T-helper 2 cell treated with Interferon-gamma antibody and Interleukin-4, amounts not matched to agents 100 ng/mL and 5 ng/mL, for 36 hours (primary cell): Measurements from ENCODE around the gene ANKRD33B. TPM values are rescaled to one million over a fixed set of nuclear protein-coding genes. Genes with fewer than 3 reads are reported as not detected.
"Not testable (repeated sequence)": the region's sequence is repeated elsewhere in the genome, so short reads cannot be mapped to it uniquely, and the experiment has no call there.

Source experiments
- intact Hi-C: fragments of 100-400 bp; cut with micrococcal nuclease; formaldehyde crosslinking; loops from one replicate; pipeline ENCODE4 v1.15.1; 2023
- total RNA-seq: library from RNA; stranded (reverse); gene quantifications from 2 replicates; pipeline ENCODE4 v1.2.3, GENCODE V29; 2022

The ANKRD33B gene
- total RNA-seq = 5.7 TPM in 2 replicates

DNA sequence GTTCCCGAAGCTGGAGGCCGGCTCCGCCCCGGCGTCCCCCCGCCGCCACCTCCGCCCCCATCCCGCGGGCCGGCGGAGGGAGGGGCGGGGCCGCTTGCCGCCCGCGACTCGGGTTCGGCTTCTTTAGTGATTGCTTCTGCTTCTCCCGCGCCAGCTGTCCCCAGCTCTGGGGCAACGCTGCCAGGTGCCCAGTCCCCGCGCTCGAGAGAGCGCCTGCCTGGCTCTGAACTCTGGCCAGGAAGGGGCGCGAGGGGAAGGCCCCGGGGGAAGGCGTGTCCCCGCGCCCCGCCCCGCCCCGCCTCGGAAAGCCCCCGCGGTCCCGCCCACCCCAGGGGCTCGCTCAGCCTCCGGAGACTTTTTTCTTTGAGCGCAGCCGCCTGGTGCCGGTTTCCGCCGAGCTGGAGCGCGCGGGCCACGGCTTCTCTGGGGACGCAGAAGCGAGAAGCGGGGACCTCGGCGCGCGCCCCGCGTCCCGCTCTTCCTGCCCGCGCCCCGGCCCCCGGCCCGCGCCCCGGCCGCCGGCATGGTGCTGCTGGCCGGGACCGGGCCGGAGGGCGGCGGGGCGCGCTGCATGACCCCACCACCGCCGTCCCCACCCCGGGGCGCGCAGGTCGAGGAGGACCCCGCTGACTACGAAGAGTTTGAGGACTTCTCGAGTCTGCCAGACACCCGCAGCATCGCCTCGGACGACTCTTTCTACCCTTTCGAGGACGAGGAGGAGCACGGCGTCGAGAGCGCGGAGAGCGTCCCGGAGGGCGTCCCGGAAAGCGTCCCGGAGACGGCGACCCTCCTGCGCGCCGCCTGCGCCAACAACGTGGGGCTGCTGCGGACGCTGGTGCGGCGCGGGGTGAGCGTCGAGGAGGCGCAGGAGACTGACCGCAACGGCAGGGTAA is at the start of gene ANKRD33B:
TSS of gene ANKRD33B (plus strand) at position 126 of the 893 bp plus-strand sequence. CDS start at position 524, 398 bp downstream.
- intact Hi-C loops = loop anchor here (1.0 to 5.0 kb wide), 5 partner anchors 33 to 210 kb away; partner anchors contain the start of genes DAP and ROPN1L

DNA sequence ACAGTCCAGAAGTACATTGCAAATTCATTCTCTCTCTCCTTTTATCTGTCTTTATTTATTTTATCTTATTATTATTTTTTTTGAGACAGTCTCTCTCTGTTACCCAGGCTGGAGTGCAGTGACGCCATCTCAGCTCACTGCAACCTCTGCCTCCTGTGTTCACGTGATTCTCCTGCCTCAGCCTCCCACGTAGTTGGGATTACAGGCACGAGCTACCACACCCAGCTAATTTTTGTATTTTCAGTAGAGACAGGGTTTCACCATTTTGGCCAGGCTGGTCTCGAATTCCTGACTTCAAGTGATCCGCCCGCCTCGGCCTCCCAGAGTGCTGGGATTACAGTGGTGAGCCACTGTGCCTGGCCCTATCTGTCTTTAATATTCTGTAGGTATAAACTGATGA is 49.3 kb upstream of the ANKRD33B start:
- intact Hi-C loops = not testable (repeated sequence)

DNA sequence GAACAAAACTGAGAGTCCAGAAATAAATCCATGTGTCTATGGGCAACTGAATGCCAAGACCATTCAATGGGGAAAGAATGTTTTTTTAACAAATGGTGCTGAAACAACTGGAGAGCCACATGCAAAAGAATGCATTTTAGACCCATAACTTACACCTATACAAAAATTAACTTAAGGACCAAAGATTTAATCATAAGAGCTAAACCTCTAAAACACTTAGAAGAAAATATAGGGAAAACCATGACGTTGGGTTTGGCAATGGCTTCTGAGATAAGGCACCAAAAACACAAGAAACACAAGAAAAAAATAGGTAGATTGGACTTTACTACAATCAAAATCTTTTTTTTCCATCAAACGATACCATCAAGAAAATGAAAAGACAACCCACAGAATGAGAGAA is 48.4 kb upstream of the ANKRD33B start:
- intact Hi-C loops = no loop called here

DNA sequence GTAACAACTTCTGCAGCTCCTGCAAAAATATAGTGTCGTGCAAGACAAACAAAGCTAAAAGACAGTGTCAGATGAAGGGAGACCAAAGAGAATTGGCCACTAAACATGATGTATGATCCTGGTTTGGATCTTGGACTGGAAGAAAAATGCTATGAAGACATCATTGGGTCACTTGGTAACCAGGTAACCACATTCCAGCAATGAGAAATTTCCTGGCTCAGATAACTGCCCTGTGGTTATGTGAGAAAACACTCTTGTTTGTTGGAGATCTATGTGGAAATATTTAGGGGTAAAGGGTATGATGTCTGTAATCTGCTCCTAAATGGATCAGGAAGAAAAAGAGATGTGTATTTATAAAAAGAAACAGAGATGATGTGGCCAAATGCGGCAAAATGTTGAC is 45.5 kb upstream of the ANKRD33B start:
- intact Hi-C loops = no loop called here

DNA sequence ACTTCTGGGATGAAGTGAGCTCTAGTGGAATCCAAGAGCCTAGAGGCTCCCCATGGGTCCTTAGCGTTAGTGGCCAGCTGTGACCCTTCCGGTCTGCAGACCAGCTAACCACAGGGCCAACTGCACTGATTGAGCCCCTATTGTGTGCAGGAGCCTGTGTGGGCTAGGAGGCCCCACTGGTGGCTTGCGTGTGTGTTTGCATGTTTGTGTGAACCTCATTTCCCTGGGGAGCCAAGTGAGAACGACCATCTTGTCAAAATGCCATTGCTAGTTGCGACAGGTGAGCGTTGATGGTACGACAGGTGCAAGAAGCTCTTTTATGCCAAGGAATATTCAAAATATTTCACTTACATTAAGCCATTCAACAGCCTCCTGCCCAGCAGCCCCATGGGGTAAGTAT is 44.1 kb upstream of the ANKRD33B start:
- intact Hi-C loops = no loop called here

DNA sequence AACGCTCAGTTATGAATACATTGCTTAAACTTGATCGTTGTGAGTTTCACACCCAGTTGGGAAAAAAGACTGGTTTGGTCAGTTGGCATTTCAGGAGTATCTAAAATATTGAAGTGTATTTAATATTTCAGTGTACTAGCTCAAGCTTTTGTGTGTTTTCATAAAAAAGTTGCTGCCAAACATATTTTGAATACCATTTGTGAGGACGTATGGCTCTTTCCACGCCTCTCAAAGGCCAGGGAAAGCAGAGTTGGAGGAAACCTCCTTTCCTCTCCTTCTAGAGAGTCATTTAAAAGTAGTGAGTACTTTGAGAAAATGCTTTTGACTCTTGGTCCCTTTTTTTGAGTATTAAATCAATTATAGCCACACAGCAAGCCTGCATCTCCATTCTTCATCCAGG is 43.2 kb upstream of the ANKRD33B start:
- intact Hi-C loops = no loop called here

DNA sequence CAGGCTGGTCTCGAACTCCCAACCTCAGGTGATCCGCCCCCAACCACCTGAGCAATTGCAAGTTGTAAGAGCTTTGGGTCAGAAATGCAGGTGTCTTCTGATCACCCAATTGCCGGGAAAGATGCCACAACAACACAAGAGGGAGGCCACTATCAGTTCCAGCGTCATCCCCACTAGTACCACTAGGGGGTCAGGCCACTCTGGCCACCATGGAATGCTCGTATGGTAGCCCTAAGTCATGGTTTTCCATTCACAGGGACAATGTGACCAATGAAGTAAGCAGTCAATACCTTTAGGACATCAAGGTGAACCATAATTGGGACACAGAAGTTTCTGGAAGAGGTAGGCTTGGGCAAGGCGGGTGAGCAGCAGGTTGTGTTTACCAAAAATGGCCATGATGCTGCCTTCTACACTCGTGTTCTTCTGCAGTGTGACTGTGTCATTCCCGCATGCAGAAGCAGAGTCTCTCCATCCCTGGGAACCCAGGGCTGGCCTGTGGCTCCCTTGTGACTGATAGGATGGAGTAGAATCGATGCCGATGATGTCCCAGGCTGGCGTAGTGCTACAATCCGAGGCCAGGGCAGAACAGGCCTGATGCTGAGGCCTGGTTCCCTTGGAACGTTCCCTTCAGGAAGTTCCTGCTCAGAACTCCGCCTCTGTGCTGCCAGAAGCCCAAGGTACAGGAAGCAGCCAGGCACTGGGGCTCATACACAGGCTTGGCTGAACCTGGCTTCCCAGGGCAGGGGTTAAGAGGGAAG is 42.2 kb upstream of the ANKRD33B start:
- intact Hi-C loops = no loop called here

DNA sequence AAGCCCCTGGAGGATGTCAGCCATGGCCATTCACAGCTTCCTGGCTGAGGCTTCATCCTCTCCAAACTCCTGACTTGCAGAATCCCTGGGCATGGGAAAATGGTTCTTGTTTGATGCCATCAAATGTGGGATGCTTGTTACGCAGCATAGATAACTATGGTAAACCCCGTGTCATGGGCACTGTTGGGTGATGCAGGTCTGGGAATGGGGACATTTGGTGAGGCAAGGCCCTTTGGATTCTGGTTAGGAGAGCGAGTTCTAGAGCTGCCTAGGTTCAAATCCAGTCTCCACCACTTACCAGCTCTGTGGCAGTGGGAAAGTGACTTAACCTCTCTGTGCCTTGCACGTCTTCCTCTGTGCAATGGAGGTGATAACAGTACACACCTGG is 41.7 kb upstream of the ANKRD33B start:
- intact Hi-C loops = no loop called here

DNA sequence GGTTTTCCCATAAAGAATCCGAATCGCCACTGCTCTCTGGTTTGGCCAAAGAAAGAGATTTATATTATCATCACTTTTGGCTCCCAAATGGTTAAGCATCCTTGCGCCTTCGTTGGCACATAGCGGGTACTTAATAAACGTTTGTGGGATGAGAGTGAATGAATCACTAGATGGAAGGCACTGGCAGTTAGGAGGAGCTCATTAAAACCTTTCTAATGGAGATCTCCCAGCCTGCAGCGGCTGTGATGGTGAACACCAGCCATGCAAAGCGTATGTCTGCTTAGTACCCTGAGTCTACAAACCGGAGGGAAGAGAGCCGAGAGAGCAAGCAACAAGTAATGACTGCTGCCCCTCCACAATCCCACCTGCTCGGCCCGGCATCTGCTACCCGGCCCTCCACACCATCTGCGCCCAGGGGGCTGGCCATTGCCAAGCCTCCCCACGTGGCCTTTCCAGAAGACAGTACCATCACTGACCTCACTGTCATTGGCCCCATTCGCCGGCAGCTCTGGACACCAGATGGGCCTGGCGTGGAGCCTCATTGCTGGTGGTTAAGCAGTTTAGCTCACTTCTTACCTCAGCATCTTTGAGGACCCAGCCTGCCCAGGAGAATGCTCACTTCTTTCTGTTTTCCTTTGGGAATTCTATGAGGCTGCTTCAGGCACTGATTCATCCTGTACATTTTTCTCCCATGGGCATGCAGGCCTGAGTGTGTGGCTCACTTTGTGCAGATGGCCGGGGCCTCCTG is 39.3 kb upstream of the ANKRD33B start:
- intact Hi-C loops = no loop called here

DNA sequence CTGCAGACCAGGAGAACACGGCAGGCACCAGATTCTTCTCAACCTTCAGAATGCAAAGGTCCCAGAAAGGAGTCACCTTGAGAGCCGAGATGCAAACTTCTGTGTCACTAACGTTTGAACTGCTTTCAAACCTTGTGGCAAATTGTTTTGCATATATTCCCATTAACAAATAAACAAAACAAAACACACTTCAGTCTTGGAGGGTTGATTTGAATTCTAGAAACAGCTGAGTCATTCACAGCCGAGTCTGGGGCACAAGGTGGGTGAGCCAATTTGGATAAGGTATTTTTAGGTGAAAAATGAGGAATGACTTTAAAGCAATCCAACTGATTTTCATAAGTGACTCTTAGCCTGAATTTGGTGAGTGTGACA is 38.8 kb upstream of the ANKRD33B start:
- intact Hi-C loops = no loop called here

DNA sequence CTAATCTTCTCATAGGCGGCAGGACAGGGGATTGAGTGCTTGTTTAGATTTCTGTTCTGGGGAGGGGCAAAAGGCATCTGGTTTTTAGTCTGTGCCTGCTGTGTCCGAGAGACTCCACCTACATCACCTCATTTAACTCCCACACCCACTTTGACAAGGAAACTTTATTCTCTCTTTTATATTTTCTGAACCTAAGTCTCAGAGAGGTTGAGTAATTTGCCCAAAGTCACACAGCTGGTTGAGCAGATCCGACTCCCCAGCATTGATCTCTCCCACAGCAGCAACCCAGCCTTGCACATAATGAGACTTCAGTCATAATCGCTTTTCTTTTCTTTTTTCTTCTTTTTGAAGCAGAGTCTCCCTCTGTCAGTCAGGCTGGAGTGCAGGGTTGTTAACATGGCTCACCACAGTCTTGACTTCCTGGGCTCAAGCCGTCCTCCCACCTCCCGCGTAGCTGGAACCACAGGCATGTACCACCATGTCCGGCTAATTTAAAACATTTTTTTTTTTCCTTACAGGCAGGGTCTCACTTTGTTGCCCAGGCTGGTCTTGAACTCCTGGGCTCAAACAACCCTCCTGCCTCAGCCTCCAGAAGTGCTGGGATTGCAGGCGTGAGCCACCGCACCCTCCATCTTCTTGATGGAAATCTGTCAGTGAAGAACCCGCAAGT is 36.5 kb upstream of the ANKRD33B start:
- intact Hi-C loops = no loop called here

DNA sequence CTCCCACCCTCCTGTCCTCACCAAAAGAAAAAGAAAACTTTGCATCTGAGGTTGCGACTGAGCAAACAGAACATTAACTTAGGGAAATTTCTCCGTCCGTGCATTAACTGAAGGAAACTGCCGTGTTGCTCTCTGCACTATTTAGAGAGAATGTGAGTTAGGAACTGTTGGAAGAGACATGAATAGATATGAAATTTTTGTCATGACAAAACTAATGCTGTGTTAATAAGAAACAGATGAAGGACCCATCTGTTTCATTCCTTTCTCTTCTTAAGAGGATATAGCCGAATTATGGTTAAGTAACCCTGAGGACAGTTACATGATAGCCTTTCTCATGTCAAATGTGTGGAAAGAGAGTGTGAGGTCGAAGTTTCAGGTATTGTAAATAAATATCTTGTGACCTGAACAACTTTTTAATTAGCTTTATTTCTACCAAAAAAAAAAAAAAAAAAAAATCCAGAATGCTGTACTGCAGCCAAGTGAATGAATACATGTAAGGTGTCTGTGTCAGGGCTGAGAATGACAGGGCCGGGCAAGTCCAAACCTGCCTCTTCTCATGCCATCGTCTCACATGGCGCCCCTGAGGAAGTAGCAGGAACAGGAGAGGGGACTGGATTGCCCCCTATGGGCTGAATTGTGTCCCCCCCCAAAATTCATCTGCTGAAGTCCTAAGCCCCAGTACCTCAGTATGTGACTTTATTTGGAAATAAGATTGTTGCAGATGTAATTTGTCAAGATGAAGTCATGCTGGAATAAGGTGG is 35.6 kb upstream of the ANKRD33B start:
- intact Hi-C loops = no loop called here

DNA sequence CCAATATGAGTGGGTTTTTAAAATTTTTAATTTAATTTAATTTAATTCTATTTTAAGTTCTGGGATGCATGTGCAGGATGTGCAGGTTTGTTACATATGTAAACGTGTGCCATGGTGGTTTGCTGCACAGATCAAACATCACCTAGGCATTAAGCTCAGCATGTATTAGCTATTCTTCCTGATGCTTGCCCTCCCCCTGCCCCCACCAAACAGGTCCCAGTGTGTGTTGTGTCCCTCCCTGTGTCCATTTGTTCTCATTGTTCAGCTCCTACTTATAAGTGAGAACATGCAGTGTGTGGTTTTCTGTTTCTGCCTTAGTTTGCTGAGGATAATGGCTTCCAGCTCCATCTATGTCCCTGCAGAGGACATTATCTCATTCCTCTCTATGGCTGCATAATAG is 35.0 kb upstream of the ANKRD33B start:
- intact Hi-C loops = no loop called here

DNA sequence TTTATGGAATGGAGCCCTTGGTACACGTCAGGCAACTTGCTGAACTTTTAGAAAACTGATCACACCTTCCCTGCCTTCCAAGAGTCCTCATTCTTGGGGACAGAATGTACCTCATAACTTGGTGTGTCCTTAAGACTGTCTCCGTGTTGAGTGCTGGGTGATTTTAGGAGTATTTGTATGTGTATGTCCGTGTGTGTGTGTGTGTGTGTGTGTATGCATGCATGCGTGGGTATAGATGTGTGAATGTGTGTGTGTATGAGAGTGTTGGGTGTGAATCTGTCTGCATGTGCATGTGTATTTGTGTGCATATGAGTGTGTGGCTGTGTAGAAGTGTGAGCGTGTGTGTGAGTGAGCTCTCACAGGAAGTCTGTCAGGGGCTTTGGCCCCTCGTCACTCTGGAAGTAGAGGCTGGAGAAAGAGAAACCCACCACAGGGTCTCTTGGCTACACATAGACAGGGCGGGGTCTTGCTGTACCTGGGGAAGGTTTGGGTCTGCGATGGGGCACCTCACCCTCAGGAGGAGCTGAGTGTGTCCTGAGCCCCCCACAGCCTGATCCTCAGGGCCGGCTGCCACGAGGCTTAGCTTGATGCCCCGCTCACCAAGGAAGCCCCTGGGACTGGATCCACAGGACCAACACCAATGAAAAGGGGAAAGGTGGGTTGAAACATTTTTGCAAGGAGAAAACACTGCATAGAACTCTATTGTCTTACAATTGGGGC is 33.1 kb upstream of the ANKRD33B start:
- intact Hi-C loops = no loop called here

DNA sequence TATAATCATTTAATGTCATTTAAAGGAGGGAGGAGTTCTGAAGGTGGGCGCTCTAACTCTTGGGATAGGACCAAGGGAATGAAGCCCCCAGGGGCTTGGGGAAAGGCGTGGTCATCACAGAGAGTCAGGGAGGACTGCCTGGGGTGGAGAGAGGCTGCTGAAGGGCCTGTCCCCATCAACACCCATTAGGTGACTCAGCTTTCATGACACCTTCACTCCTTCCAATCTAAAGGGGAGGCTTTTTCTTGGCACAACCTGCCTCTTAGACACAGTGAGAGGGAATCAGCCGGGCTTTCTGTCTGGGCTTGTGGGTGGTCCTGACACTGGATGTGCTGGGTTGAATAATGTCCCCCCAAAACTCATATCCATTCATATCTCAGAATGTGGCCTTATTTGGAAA is 31.4 kb upstream of the ANKRD33B start:
- intact Hi-C loops = no loop called here

DNA sequence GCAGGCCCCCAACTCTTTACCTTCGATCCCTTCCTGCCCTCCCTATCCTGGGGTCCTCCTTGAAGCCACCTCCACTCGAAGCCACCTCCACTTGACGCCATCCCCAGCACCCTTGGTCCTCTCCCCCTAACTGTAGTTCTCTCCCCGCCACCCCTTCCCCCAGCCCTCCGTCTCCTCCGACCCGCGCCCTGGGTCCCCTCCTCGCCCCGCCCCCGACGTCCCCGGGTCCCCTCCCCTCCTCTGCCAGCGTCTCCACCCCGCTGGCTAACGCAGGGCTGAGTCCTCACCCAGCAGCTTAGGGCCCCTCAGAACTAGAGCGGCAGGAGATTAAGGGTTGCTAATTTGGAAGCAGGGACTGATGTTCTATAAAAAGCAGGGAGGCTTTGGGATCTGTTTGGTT is 30.6 kb upstream of the ANKRD33B start:
- intact Hi-C loops = no loop called here

DNA sequence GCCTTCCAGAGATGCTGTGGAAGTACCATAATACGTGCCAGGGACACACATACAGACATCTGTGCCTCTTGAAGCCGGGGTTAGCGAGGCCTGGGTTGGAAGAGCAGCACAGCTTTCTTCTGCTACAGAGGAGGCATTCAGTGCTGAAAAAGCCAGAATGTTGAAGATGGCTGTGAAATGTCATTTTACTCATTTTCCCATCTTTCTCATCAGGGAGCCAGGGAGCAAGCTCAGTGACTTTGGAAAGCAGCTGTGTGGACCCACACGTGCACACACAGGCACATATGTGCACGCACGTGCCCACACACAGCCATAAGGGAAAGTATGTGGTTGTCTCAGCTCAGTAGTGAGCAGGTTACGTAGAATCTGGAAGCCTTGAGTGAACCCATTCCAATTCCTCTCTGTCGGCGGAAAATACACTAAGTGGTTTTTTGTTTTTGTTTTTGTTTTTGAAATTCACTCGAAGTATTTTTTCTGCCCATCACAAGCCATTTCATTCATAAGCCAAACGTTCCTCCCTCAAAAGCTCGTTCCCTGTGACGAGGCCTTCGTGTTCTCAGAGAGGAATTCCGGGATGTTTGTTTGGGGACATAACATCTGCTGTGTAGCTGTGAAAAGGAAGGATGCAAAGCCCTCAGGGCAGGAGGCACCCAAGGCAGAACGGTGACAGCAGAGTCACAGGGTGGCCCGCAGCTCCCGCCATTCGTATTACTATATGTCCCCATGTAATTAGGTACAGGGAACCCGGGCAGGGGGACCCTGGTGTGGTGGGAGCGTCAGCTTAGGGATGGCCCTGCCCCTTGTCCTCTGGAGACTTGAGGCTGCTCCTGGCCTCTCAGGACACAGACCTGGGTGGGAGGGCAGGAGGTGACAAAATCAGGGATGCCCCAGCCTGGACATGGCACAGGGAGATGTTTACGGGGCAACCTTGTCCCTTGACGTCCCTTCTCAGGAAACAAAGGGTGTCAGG is 29.0 kb upstream of the ANKRD33B start:
- intact Hi-C loops = no loop called here

DNA sequence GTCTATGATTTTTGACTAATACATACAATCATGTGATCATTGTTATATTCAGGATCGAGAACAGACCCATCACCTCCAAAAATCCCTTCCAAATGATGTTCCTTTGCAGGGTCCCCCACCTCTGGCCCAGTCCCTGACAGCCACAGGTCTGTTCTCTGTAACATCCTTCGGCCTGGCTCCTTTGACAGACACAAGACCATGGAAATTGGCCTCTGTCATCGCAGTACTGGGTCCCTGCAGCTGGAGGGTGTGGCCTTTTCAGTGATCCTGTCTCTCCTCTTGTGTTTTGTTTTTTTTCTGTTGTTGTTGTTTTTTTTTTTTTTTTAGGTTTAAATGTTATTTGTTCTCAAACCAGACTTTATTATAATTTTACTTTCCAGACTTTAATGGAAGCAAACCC is 27.4 kb upstream of the ANKRD33B start:
- intact Hi-C loops = no loop called here
